OCI-LY7 (cell line): Measurements from ENCODE around the gene EGFL7. TPM values are rescaled to one million over a fixed set of nuclear protein-coding genes. Genes with fewer than 3 reads are reported as not detected.

Experiments
- BruUV-seq: library from RNA; stranded (reverse); fragments of 400-500 nt; replicated peaks from 2 replicates; lab custom pipeline; 2021; lab: Mats Ljungman, UMichigan
- CTCF ChIA-PET: fragments of 300-600 bp; sonication (Branson Sonifier 250); formaldehyde crosslinking; loops from one replicate; lab custom pipeline; 2022; ENCODE audit warnings: antibody characterized with exemption; ENCODE audit not compliant: unreplicated experiment; lab: Charles Lee
- POLR2A ChIA-PET: fragments of 300-600 bp; sonication (Branson Sonifier 250); formaldehyde crosslinking; loops from one replicate; lab custom pipeline; 2022; ENCODE audit warnings: antibody characterized with exemption; lab: Charles Lee
- DNase-seq: peaks from one replicate; pipeline ENCODE4 v3.0.0-alpha.2; 2015; ENCODE audit warnings: low spot score
- H2AFZ ChIP-seq: fragments of 200-600 bp; sonication (generic), shearing (Covaris generic); 2 replicates; pipeline ENCODE4 v1.6.1; 2014; ENCODE audit warnings: mild to moderate bottlenecking, antibody characterized with exemption, low read length, moderate library complexity
- H3K27ac ChIP-seq: fragments of 200-600 bp; sonication (generic); 2 replicates; pipeline ENCODE4 v1.5.1; 2014; ENCODE audit warnings: mixed run types, low read depth, mild to moderate bottlenecking, moderate library complexity, low read length, inconsistent platforms; ENCODE audit not compliant: poor library complexity, severe bottlenecking
- H3K36me3 ChIP-seq: fragments of 200-600 bp; sonication (generic); 2 replicates; pipeline ENCODE4 v1.6.1; 2014; ENCODE audit warnings: mild to moderate bottlenecking, antibody characterized with exemption, low read length, moderate library complexity, mixed read lengths; ENCODE audit not compliant: insufficient read depth
- H3K4me1 ChIP-seq: fragments of 200-600 bp; sonication (generic); 2 replicates; pipeline ENCODE4 v1.5.1; 2014; ENCODE audit warnings: mild to moderate bottlenecking, low read length; ENCODE audit not compliant: insufficient read depth, poor library complexity, severe bottlenecking
- H3K4me2 ChIP-seq: fragments of 200-600 bp; sonication (generic); 2 replicates; pipeline ENCODE4 v1.6.1; 2014; ENCODE audit warnings: mild to moderate bottlenecking, low read length
- H3K4me3 ChIP-seq: fragments of 200-600 bp; sonication (generic); 2 replicates; pipeline ENCODE4 v1.5.1; 2014; ENCODE audit warnings: mild to moderate bottlenecking, low read depth, low read length; ENCODE audit not compliant: poor library complexity, severe bottlenecking
- H3K79me2 ChIP-seq: fragments of 200-600 bp; sonication (generic); 2 replicates; pipeline ENCODE4 v1.6.1; 2016; ENCODE audit warnings: low read depth, mild to moderate bottlenecking, low read length, moderate library complexity, mixed read lengths; ENCODE audit not compliant: insufficient read depth
- H3K9me2 ChIP-seq: fragments of 200-600 bp; sonication (generic); 2 replicates; pipeline ENCODE4 v1.6.1; 2016; ENCODE audit warnings: mild to moderate bottlenecking, low read length, mixed read lengths; ENCODE audit not compliant: insufficient read depth
- H3K9me3 ChIP-seq: fragments of 200-600 bp; sonication (generic); 2 replicates; pipeline ENCODE4 v1.6.1; 2014; ENCODE audit warnings: mild to moderate bottlenecking, mixed run types, low read length, mixed read lengths
- H4K20me1 ChIP-seq: fragments of 200-600 bp; sonication (generic); 2 replicates; pipeline ENCODE4 v1.6.1; 2014; ENCODE audit warnings: mild to moderate bottlenecking, antibody characterized with exemption, low read length, moderate library complexity, mixed read lengths; ENCODE audit not compliant: insufficient read depth
- CTCF ChIP-seq: fragments of 200-600 bp; sonication (generic); conservative IDR thresholded peaks from 2 replicates; pipeline ENCODE4 v1.5.1; 2014; ENCODE audit warnings: mild to moderate bottlenecking, antibody characterized with exemption, low read length, moderate library complexity, mixed read lengths
- EZH2phosphoT487 ChIP-seq: fragments of 200-600 bp; sonication (generic); IDR thresholded peaks from 2 replicates; pipeline ENCODE4 v1.6.1; 2018; ENCODE audit warnings: low read depth, borderline replicate concordance, mild to moderate bottlenecking, mixed run types, antibody characterized with exemption, low read length, moderate library complexity, mixed read lengths
- intact Hi-C: fragments of 100-400 bp; cut with micrococcal nuclease; formaldehyde crosslinking; loops from one replicate; pipeline ENCODE4 v1.10.0; 2022; ENCODE audit not compliant: unreplicated experiment
- total RNA-seq, 2 experiments: library from RNA; depleted of rRNA in 1 of 2; stranded (reverse); fragments of >200 nt in 1 of 2; shearing (Covaris generic) in 1 of 2; gene quantifications; 2 replicates each; pipeline ENCODE4 v1.2.3, GENCODE V29; 2014 to 2022

The EGFL7 gene
- total RNA-seq, 2 experiments from 2014 or later = not detected

GRCh38 chr9:136671646-136672430, 9.1 kb downstream of the EGFL7 start:
- TF ChIP-seq CTCF = peak; percentile 89
- no peak for TF ChIP-seq EZH2phosphoT487
- Histone ChIP-seq H3K27ac (no peak overlapping the region), H3K9me3 (no peaks in the 10 kb centered on the region), H3K4me2 (no peak overlapping the region), H3K9me2 (no peaks in the 10 kb centered on the region), H3K36me3 (no peaks in the 10 kb centered on the region), H4K20me1 (no peaks in the 10 kb centered on the region), H3K4me1 (peaks cover 4% of the 10 kb centered on the region), H3K79me2 (no peaks in the 10 kb centered on the region), H2AFZ (no peak overlapping the region), H3K4me3 (no peak overlapping the region)
- DNase-seq = peak; percentile 58
- CTCF ChIA-PET = interaction anchor here (1.0 kb wide), 1 partner anchor 10 kb away, joined by 9 read pairs; no protein-coding TSS in a partner anchor
- intact Hi-C loops = no loop called here
- POLR2A ChIA-PET = interaction anchor here (0.6 kb wide), 1 partner anchor 1189 kb away, joined by 5 read pairs; no protein-coding TSS in a partner anchor
- BruUV-seq = no TSS peak

GRCh38 chr9:136672431-136673087, 9.8 kb downstream of the EGFL7 start:
- DNase-seq = no peak
- Histone ChIP-seq H3K4me3 (no peak overlapping the region), H3K4me1 (peaks cover 4% of the 10 kb centered on the region), H3K4me2 (no peak overlapping the region), H3K27ac (no peak overlapping the region), H3K36me3 (no peaks in the 10 kb centered on the region), H3K79me2 (no peaks in the 10 kb centered on the region), H2AFZ (no peak overlapping the region), H4K20me1 (no peaks in the 10 kb centered on the region), H3K9me3 (no peaks in the 10 kb centered on the region), H3K9me2 (no peaks in the 10 kb centered on the region)
- intact Hi-C loops = no loop called here
- no peak for TF ChIP-seq CTCF
- no peak for TF ChIP-seq EZH2phosphoT487
- POLR2A ChIA-PET = interaction anchor here (0.6 kb wide), 1 partner anchor 610 kb away, joined by 3 read pairs; no protein-coding TSS in a partner anchor
- CTCF ChIA-PET = interaction anchor here (1.0 kb wide), 1 partner anchor 9 kb away, joined by 9 read pairs; no protein-coding TSS in a partner anchor
- no TSS peak for BruUV-seq
